Measurements from ENCODE around the gene RBM47.

GRCh38 chr4:40617872-40618271 lies 11.8 kb downstream of the RBM47 start:
- TF ChIP-seq CTCF (IDR thresholded peaks at IDR 0.05; ENCODE audit: low read depth, low read length) (no peak), EZH2phosphoT487 (IDR thresholded peaks at IDR 0.05; ENCODE audit: low read depth) (no peak)
